Measurements from ENCODE around the gene KLHL21.

GRCh38 chr1:6614929-6615785 lies 12.5 kb upstream of the KLHL21 start:
- no peak for TF ChIP-seq CTCF (IDR thresholded peaks at IDR 0.05)
- no peak for TF ChIP-seq EP300 (IDR thresholded peaks at IDR 0.05)
- no peak for TF ChIP-seq POLR2AphosphoS5 (IDR thresholded peaks at IDR 0.05)
- TF ChIP-seq POLR2A (IDR thresholded peaks at IDR 0.05) = no peak

Data from upper lobe of left lung (tissue), 4 donors.